SHP77 treated with DMSO at 0.1 percent for 48 hours (cell line): ENCODE data around the gene HERPUD1.

Experiments used
- DNase-seq: peaks from one replicate; lab custom pipeline; 2025; lab: John Stamatoyannopoulos, UW

Gene HERPUD1

DNA sequence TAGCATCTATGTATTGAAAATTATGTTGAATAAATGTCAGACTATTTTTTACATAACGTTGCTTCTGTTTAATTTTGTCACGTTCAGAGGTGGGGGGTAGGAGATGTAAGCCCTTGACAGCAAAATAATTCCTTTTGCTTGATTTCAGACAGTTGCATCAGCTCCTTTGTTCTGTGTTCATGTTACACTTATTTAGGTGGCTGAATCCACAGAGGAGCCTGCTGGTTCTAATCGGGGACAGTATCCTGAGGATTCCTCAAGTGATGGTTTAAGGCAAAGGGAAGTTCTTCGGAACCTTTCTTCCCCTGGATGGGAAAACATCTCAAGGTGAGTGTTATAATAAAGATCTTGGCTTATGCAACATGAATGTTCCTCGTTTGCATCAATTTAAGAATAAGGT is 4.5 kb downstream of the HERPUD1 start:
- DNase-seq: no peak

DNA sequence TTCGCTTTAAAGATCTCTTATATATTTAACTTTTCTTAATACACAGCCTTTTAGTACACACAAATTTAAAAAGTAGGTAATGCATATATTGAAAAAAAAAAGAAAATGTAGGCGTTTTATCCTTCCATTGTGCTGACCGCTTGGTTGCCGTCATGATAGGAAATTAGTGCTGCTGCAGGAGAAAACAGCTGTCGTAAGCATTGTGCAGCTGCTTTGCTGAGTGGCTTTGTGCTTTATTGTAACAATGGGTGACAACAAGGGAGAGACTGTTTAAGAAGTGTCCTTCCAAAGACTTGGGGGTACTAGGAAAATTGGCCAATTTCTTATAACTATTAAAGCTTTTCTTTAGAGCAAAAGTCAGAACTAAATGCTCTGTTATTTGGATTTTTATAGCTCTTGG is 5.0 kb downstream of the HERPUD1 start:
- no peak for DNase-seq

DNA sequence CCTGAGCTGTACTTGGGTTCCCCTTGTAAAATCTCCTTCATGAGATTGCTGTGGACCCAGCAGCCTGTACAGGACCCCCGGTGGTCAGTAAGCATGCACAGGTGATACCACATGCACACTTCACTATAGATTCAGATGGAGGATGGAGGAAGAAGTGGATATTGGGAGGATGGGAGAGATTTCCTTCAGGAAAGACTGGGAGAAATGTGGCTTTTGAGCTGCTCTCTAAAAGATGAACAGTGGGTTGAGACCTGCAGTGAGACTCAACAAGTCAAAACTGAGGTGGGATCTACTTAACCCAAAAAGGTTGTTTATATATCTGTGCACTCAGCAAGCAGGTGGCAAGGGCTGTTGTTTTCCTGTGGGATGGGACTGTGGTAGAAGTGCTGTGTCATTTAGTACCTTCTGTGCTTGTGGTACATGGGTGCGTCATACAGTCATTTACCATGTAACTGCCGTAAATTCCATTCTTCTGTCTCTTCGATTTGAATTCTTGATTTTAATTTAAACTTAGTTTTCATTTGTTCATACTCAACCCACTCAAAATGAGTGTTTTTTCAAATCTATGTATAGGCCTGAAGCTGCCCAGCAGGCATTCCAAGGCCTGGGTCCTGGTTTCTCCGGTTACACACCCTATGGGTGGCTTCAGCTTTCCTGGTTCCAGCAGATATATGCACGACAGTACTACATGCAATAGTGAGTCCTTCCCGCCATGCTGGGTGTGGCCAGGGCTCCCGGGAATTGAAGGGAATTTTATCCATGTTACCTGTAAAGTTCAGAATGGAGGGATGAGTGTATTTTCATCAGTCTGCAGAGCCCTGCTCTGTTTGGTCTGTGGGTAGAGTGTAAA is 6.9 kb downstream of the HERPUD1 start:
- no peak for DNase-seq

DNA sequence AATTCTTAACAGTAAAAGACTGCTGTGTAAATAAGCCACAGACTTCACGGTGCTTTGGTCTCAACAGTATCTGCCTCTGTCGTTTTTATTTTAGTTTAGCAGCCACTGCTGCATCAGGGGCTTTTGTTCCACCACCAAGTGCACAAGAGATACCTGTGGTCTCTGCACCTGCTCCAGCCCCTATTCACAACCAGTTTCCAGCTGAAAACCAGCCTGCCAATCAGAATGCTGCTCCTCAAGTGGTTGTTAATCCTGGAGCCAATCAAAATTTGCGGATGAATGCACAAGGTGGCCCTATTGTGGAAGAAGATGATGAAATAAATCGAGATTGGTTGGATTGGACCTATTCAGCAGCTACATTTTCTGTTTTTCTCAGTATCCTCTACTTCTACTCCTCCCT is 7.9 kb downstream of the HERPUD1 start:
- no peak for DNase-seq

DNA sequence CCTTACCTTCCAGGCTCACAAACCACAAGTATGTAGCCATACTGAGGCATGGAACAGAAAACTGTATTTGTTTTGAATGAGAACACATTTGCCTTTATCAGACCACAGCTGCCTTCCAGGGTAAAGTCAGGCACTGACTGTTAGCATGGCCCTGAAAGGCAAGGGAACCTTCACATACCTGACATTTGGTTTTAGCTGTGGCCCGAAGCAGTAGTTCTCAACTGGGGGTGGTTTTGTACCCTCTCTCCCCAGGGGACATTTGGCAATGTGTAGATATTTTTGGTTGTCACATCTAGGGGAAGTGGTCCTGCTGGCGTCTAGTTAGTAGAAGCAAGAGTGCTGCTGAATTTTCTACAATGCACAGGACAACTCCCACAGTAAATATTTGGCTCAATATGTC is 9.2 kb downstream of the HERPUD1 start:
- DNase-seq: no peak

DNA sequence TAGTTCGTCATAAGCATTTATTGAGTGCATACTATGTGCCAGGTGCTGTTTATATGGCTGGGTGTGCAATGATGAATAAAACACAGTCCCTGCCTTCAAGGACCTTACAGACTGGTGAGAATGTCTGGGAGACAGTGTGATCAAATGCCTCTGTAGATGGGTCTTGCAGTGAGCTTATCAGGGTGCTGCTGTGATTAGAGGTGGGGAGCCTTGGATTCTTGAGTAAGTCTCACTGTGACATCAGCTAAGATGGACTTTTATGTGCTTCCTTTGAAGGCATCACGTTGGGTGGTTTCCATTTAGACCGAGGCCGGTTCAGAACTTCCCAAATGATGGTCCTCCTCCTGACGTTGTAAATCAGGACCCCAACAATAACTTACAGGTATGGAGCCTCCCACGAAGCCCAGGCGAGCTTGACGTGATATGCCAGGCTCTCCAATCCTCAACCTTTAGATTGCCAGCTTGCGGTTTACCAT is 10.0 kb downstream of the HERPUD1 start:
- no peak for DNase-seq

DNA sequence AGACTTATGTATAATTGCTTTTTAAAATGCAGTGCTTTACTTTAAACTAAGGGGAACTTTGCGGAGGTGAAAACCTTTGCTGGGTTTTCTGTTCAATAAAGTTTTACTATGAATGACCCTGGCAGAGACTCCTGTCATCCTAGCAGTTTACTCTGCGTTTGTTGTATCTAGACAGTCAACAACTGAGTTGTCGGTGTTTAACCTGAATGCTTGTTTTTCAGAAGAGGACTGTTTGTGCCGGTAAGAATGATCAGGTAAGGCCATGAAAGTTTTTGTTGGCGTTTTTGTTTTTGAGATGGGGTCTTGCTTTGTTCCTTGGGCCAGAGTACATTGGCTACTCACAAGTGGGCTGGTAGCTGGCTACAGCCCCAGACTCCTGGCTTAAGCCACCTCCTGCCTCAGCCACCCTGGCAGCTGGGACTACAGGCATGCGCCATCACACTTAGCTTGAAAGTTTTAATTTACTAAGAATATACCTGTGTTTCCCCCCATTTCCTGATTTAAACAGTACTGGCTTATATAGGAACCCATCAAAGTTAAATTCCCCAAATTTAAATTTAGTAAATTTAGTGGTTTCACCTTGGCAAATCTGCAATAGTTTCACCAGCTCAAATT is 11.9 kb downstream of the HERPUD1 start:
- DNase-seq: no peak

DNA sequence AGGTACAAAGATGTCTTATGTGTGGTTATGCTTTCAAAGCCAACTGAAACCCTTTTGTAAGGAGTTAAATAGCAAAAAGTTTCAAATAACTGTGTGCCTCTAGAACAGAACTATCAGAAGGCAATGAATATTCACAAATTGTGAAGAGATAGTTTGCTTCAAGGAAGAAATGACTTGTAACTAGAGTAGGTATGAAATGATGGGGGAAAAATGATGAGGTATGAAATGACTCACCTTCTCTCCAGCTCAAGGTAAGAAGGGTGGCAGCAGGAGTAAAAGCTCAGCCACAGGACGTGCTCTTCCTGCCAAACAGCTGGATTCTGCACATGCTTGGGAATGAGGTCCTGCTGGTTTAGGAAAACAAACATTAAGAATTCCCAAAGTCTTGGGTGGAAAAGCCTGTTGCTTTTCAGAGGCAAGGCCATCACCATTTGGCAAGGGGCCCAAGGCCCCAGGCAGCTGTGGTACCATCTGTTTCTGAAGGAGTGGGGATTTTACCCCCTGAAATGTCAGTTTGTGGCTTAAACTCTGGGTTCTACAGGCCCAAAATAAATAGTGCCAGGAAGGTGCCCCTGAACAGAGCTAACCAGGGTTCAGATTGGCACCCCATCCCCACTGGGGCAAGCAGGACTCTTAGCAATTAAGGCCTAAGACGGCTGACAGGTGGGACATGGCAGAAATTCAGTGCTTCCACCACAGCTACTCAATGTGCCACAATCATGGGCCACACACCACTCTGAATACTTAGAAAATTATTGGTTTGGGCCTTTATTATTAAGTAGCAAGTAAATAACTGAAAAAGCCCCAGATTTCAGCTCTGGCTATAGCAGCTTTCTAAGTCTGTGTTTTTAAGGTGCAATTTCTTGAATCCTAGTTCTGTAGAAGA is 13.3 kb downstream of the HERPUD1 start:
- no peak for DNase-seq

DNA sequence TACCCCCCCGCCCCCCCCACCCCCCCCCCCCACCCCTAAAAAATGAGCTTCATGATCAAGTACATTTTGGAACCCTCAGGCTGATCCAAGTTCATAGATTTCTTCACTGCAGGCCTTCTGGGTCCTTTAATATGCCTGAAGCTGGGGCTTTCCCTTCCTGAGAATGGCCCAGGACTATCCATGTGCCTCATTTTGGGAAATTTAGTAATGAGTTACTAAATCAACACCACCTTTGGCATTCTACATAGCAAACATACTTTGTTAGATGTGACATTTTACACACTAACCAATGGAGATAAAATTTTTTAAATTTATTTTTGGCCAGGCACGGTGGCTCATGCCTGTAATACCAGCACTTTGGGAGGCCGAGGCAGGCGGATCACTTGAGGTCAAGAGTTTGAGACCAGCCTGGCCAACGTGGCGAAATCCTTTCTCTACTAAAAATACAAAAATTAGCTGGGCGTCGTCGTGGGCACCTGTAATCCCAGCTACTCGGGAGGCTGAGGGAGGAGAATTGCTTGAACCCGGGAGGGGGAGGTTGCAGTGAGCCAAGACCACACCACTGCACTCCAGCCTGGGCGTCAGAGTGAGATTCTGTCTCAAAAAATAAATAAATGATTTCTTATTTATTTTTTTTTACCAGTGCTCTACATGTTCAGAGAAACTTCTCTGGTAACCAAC is 14.0 kb downstream of the HERPUD1 start:
- DNase-seq: no peak

DNA sequence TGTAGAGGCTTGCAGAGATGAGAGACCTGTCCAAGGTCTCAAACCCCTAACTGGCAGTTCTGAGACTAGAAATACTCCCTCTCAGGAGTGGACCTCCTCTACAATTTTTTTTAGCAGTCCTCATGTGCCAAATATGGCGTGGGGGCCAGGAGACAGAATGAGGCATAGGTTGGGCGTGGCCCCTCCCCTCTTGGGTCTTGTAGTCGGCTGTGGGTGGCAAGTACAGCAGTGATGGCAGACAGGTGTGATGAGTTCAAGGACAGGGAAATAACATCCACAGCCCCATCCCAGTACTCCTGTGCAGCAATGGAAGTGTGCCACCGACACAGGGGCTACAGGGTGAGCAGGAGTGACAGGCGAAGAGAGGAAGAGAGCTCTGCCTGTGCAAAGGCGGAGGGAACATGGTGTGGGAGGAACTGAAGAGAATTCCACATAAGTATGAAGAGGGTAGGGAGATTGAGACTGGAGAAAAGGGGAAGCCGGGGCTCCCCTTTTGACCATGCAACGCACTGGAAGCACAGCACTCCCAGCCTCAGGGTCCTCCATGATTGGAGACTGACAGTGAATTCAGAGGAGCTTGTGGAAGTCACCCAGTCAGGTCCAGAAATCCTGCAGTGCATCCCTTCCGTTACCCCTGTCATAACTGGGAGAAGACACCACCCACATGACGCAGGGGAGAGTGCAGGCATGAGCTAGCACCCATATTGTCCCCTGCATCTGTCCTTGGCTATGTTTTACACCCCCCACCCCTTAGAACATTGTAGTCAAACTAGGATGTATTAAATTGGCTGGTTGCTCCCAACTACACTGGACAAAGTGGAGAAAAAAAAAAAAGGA is 15.0 kb downstream of the HERPUD1 start:
- DNase-seq: no peak

DNA sequence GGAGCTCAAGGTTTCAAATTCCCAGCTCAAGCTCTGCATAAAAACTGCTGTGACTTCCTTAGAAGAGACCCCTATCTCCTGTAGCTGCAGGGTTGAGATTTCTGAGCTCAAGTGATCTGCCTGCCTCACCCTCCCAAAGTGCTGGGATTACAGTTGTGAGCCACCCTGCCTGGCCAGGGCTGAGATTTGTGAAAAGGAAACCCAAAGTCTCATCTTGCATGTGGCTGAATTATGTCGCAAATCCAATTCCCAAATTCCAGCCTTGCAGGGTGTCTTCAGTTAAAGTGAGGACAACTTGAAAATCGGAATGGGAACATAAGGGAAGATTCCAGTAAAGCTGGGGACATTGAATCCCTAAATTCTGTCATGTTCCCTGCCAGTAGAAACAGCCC is 15.7 kb downstream of the HERPUD1 start:
- DNase-seq: no peak

DNA sequence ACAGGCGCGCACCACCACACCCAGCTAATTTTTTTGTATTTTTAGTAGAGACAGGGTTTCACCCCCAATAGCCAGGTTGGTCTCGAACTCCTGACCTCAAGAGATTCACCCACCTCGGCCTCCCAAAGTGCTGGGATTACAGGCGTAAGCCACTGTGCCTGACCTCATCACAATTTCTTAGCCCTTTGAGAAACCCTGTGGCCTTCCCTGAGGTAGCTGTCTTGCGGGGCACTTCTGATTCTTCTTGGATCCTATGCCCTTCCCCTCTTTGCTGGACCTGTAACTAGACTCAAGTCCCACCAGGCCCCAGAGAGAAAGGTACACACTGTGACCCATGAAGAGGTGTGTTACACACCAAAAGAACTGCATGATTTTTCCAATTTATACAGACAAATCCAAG is 16.3 kb downstream of the HERPUD1 start:
- no peak for DNase-seq

DNA sequence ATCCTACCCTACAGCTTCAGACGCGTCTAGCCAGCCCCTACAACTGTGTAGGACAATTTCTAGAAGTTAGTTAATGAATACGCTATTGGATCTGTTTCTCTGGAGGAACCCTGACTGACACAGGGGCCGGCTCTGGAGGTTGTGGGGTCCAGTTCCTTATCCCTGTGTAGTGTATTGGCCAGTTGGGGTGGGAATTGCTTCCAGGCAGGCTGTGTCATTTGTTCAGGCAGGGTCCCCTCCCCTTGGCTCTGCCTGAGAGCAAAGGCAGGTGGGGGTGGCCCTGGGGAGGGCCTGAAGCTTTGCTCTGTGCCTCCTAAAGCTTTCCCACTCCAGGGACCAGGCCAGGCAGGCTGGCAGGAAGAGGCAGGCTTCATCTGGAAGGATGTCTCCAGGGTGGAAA is 18.1 kb downstream of the HERPUD1 start:
- DNase-seq: no peak

DNA sequence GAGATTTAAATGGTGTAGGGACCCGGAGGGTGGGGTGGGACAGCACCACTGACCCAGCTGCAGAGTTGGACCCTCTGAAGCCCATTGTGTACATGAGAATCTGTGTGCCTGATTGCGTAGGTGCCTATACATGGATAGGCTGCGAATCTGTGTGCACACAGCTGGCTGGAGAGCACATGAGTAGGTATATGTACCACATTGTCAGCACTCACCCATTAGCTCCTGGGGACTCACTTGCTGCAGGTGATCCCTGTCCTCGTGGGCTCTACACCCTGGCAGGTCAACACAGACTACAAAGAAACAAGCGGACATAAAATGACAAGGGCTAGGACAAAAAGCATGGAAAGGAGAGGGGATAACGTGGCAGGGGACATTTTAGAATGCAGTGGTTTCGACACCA is 18.5 kb downstream of the HERPUD1 start:
- DNase-seq: no peak

DNA sequence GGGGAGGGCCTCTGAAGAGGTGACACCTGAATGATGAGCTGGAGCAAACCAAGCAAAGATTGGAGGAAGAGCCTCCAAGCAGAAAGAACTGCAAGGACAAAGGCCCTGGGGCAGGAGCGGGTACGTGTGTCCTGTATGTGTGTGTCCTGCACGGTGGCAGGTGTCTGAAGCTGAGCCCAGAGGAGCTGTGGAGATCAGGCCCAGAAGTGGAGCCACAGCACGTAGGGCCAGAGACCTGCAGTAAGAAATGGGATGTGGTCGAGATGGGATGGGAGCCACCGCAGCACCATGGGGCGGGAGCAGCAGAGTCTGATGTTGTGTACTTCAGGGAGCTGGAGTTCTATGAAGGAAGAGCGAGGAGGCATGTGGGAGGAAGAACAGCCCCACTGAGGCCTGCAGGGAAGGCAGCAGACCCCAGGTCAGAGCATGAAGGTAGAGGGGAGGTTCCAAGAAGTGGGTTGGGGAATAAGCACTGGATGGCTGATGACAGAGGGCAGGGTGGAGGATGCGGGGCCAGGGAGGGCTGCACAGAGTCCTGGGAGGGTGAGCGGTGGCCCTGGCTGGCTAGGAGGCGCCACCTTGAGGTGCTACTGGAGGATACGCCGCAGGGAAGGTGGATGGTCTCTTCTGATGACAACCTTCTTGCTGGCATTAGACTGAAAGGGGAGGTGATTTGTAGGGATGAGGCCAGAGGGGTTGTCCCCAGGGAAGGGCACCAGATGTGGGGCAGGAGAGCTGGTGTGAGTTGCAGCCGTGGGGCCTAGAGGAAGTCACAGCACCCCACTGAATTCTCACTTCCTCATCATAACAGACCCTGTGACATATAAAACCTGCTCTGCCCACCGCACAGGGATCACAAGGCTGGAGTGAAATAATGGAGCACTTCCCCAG is 19.2 kb downstream of the HERPUD1 start:
- peak; percentile 5 for DNase-seq

DNA sequence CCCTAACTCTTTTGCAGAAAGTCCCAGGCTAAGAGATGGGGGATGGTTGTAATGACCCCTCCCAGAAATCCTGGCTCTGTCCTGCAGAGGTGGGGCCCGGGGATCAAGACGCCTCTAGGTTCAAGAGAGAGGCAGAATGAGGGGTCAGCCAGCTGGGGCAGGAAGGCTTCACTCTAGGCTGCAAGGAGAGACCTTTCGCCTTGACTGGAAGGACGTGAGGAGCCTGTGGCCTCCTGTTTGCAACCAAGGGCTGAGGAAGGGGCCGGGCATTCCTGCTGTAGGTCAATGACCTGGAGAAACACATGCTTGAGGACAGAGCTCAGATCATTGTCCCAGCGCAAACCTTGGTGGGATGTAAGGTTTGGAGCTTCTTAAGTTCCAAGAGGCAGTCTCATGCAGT is 21.1 kb downstream of the HERPUD1 start:
- DNase-seq: no peak

DNA sequence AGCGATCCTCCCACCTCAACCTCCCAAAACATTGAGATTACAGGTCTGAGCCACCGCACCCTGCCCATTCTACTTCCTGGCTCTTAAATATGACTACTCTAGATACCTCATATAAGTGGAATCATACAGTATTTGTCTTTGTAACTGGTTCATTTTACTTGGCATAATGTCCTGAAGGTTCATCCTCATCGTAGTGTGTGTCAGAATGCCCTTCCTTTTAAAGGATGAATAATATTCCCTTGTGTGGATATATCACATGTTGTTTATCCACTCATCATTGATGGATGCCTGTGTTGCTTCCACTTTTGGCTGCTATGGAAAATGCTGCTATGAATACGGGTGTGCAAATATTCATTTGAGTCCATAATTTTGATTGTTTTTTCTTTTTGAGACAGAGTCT is 24.1 kb downstream of the HERPUD1 start:
- no peak for DNase-seq

DNA sequence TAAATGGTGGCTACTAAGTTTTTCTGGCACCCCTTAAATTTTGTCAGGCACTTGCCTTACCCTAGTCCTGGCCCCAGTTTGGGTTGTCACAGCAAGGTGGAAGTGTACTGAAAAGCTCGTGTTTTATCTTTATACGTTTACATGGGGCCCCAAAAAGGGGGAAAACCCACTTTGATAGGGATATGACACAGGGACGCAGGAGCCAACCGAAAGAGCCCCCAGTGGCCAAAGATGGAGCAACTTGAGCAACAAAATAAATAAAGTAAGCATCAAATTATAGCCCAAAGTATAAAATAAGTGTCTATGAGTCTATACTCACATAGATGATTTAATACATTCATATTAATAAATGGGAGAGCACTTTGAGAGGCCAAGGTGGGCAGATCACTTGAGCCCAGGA is 24.8 kb downstream of the HERPUD1 start:
- DNase-seq: no peak

DNA sequence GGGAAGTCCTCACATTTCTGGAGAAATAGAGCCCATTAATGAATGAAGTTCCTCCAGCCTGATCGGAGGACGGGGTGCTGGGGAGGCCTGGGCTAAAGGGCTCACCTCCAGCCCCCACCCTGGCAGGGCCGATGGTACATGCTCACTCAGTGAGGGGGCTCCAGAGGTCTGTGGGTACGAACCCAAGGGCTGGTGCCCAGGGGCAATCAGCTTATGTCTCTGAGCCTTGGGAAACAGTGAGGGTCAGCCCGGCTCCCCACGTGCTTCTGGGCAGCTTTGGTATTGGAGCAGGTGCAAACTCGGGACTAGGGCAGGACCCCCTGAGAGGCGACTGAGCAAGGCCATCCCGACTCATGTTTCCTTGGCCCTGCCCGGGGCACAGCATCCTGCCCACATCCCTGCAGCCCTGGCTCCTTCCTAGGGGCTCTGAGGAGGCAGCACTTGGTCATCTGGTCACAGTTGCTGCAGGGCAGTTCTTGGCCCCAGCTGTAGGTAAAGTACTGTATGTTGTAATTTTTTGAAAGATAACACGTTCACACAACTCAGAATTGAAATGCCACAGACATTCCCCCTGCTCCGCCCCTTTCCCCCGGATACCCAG is 28.8 kb downstream of the HERPUD1 start:
- no peak for DNase-seq

DNA sequence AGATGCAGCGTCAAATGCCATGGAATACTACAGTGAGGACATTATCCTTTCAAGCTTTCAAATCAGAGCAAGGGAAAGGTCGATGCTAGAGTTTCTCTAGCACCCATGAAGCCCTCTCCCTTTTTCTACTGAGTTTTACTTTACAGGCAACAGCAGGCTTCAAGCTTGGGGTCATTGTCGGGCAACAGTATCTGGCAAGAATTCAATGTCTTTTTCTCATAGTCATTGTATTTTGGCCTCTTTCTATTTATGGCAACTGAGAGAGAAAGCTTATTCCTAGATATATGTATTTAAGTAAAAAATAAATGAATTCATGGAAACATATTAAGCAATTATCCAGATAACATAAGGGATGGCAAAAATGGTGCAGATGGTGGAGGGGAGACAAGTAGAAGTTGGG is 29.4 kb downstream of the HERPUD1 start:
- no peak for DNase-seq
